NCI-H510A (cell line): ENCODE results near the gene KCNK17.
A peak's percentile ranks its signal among the peaks of the same experiment; 100 is the strongest.
"Not testable (repeated sequence)": the region's sequence is repeated elsewhere in the genome, so short reads cannot be mapped to it uniquely, and the experiment has no call there.

Experiments used
- DNase-seq: peaks from one replicate; lab custom pipeline; 2025; lab: John Stamatoyannopoulos, UW

Gene KCNK17

DNA sequence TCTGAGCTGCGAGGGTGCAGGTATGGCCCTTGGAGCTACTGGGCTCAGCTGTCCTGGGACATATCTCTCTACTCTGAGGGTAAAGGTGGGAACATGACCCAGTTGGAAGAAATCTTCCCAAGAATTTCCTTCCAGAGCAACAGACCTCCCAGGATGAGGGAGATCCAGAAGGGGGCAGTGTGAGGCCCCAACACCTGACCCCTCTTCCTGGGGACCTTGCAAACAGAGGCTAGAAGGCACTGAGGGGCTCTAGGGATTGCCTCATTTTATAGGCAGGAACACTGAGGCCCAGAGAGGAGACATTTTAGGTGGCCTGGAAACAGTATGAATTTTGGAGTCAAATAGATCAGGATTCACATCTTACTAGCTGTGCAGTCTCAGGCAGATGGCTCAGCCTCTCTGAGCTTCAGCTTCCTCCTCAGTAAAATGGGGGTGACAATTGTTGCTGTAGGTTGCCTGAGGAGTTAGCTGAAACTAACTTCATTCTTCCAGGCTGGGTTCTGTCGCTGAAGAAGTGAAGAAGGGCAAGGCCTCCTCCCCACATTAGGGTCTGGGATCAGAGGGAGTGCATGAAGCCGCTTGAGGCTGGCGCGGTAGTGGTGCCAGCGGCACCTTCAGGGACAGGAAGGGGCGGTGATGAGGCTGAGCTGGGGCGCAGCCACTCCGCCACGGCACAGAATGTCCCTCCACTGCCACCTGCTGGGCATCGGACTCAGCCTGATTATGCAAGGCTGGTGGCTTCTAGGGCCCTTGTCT, 11.4 kb downstream of the KCNK17 start:
- DNase-seq: peak; percentile 65

DNA sequence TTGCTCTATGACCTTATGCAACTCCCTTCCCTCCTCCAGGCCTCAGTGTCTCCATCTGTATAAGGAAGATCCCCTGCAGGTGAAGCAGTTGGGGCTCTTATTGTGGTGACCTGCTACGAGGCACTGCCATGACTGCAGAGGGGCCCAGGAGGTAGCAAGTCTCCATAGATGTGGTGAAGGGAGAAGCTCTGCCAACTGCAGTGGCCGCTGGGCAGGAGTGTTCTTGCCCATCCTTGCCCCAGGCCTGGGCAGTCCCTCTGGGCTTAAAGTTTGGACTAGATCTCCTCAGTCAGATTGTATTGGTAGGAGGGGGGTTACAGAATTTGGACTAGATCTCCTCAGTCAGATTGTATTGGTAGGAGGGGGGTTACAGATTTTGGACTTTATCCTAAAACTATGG, 12.2 kb downstream of the KCNK17 start:
- no peak for DNase-seq

GRCh38 chr6:39301606-39302005, 12.6 kb downstream of the KCNK17 start:
- no peak for DNase-seq

DNA sequence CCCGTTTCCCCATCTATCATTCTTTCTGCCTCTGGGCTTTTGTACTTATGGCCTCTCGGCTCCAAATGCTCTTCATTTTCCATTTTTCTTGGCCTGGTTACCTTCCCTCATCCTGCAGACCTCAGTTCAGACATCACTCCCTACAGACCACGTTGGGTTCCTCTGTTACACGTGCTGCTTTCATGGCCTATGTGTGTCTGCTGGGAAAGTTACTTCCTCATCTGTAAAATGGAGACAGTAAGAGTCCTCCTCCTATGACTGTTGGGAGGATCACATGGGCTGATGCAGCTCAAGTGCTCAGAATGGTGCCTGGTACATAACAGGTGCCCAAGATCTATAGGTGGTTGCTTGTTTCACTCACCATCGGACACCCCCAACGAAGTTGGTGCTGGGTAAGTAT, 13.5 kb downstream of the KCNK17 start:
- no peak for DNase-seq

GRCh38 chr6:39298061-39298460, 16.2 kb downstream of the KCNK17 start:
- DNase-seq: no peak

GRCh38 chr6:39296745-39297640, 17.2 kb downstream of the KCNK17 start:
- DNase-seq: no peak

GRCh38 chr6:39295611-39296011, 18.6 kb downstream of the KCNK17 start:
- peak; percentile 76 for DNase-seq

DNA sequence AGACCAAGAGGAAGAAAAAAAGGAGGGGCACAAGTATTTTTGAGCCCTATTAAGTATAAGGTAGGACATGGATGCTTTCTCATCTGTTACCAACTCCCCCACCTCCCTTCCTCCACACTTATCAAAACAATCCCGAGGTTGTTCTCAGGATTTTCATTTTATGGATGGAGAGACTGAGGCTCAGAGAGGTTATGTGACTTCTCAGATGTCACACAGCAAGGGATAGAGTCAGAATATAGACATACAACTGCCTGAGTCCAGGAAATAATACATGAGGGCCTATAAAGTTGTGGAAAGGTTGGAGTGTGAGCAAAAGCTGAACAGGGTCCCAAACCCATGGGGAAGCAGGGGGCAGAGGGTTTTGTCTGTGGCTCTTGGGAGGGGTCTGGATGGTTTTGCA, 19.3 kb downstream of the KCNK17 start:
- no peak for DNase-seq

DNA sequence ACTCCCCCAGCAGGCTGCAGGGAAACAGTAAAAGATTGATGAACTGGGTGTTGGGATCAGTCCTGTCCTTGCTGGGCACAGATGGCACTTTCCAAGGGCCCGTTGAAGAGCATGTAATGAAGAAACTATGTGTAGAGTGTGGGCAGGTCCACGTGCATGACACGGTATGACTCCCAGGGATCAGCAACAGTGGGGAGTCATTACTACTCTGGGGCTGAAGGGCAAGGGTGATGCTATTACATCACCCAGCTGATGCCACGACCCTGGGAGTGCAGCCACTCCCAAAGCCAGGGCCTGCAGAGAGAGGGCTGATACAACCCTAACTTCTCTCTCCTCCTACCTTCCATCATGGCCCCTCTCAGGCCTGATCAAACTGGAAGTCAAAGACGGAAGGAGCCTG, 20.1 kb downstream of the KCNK17 start:
- no peak for DNase-seq

GRCh38 chr6:39292637-39293036, 21.6 kb downstream of the KCNK17 start:
- DNase-seq: no peak

- no peak for DNase-seq
These were observed 24.7 kb downstream of the KCNK17 start for GRCh38 chr6:39289490-39289889.

- DNase-seq: no peak
These were observed 26.6 kb downstream of the KCNK17 start for GRCh38 chr6:39287601-39288000.

- DNase-seq: not testable (repeated sequence)
These were observed 27.6 kb downstream of the KCNK17 start for GRCh38 chr6:39286596-39286995.

GRCh38 chr6:39282774-39283173, 31.4 kb downstream of the KCNK17 start:
- DNase-seq: no peak

GRCh38 chr6:39281312-39281980, 32.8 kb downstream of the KCNK17 start:
- DNase-seq: no peak

DNA sequence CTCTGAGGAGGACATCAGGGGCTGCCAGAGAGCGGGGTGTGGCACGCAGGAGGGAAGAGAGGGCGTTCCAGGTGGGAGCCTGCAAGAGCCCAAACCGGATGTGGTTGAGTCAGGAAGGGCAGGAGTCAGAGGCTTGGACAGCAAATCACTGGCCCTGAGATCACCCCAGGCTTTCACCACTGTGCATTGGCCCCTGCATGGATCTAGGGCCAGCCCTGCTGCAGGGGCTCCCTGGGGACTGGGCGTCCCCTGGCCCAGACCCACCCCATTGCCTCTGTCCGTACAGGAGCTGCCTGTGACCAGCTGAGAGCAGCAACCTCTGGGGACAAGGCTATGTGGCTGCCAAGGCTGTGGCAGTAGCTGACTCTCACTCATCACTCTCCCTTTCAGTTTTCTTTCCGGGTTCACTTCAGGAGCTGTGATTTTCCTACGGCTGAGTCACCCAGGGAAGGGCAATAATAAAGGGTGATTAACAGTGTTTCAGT, 33.9 kb downstream of the KCNK17 start:
- no peak for DNase-seq

DNA sequence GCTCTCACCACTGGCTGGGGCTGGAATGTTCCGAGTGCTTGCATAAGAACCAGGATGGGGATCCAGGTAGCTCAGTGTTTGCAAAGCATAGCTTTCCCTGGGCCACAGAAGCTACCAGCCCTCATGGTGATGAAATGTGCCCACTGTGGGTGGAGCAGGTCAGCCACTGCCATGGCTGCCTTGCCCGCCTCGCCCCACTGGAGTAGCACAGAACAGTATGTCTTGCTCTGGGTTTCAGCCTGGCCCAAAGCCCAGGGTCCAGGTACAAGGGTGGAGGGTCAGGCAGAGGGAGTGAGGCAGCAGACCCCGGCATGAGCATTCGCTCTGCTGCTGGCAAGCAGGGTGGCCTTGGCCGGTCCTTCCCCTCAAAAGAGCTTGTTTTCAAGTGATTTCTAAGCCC, 34.7 kb downstream of the KCNK17 start:
- no peak for DNase-seq

- no peak for DNase-seq
These were observed 37.7 kb downstream of the KCNK17 start for GRCh38 chr6:39276379-39276995.

GRCh38 chr6:39274903-39275302, 39.3 kb downstream of the KCNK17 start:
- DNase-seq: no peak

DNA sequence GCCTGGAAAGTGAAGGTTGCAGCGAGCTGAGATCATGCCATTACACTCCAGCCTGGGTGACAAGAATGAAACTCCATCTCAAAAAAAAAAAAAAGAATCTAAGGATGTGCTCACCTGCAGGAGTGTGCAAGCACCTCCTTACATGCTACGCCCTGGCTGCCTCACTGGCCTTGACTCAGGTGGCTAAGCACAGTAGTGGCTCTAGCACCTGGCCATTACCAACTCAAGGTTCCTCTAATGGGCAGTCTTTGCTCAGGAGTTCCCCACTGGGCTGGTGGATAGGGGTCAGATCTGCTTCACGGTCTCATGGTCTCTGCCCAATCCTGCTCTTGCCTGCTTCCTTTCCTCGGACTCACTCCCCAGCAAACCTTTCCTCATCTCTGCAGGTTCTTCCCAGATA, 39.7 kb downstream of the KCNK17 start:
- DNase-seq: no peak

- DNase-seq: no peak
These were observed 40.8 kb downstream of the KCNK17 start for GRCh38 chr6:39273406-39273821.

GRCh38 chr6:39269961-39270360, 44.3 kb downstream of the KCNK17 start:
- DNase-seq: no peak
